Type B pancreatic cell (in vitro differentiated cells): ENCODE results near the gene MYH10. TPM values are rescaled to one million over a fixed set of nuclear protein-coding genes. Genes with fewer than 3 reads are reported as not detected.

Experiments used
- DNase-seq: peaks from one replicate; pipeline ENCODE4 v3.0.0; 2021; ENCODE audit warnings: mixed read lengths; ENCODE audit not compliant: unreplicated experiment; ENCODE audit errors: extremely low spot score
- H3K27ac Mint-ChIP-seq: 2 replicates; pipeline ENCODE4 v1.8.0; 2021; ENCODE audit warnings: mild to moderate bottlenecking, mixed read lengths
- H3K27me3 Mint-ChIP-seq: 2 replicates; pipeline ENCODE4 v1.8.0; 2021; ENCODE audit warnings: mixed read lengths
- H3K36me3 Mint-ChIP-seq: 2 replicates; pipeline ENCODE4 v1.8.0; 2021; ENCODE audit warnings: mixed read lengths
- H3K4me1 Mint-ChIP-seq: one replicate; pipeline ENCODE4 v1.8.0; 2021; ENCODE audit warnings: mixed read lengths; ENCODE audit not compliant: unreplicated experiment
- H3K4me3 Mint-ChIP-seq: 2 replicates; pipeline ENCODE4 v1.8.0; 2021; ENCODE audit warnings: mild to moderate bottlenecking, mixed read lengths
- H3K9me3 Mint-ChIP-seq: 2 replicates; pipeline ENCODE4 v1.8.0; 2021; ENCODE audit warnings: mixed read lengths
- total RNA-seq: library from RNA; stranded (reverse); gene quantifications from 2 replicates; pipeline ENCODE4 v1.2.1, GENCODE V29; 2021; ENCODE audit warnings: low replicate concordance
- TF ChIP-seq, protein P1 (sequence below): fragments of 200-600 bp; sonication (generic); conservative IDR thresholded peaks from 2 replicates; pipeline ENCODE4 v1.5.0; 2021; ENCODE audit warnings: antibody characterized with exemption, mild to moderate bottlenecking

The MYH10 gene
- total RNA-seq, 1 donor from 2014 or later, result 254 TPM

- Mint-ChIP-seq H3K4me1 (no peaks in the 10 kb centered on the region), H3K27me3 (peaks cover 5% of the 10 kb centered on the region), H3K27ac (no peak overlapping the region), H3K36me3 (no peaks in the 10 kb centered on the region), H3K4me3 (no peak overlapping the region), H3K9me3 (peaks cover 10% of the 10 kb centered on the region)
- TF ChIP-seq, protein P1, sequence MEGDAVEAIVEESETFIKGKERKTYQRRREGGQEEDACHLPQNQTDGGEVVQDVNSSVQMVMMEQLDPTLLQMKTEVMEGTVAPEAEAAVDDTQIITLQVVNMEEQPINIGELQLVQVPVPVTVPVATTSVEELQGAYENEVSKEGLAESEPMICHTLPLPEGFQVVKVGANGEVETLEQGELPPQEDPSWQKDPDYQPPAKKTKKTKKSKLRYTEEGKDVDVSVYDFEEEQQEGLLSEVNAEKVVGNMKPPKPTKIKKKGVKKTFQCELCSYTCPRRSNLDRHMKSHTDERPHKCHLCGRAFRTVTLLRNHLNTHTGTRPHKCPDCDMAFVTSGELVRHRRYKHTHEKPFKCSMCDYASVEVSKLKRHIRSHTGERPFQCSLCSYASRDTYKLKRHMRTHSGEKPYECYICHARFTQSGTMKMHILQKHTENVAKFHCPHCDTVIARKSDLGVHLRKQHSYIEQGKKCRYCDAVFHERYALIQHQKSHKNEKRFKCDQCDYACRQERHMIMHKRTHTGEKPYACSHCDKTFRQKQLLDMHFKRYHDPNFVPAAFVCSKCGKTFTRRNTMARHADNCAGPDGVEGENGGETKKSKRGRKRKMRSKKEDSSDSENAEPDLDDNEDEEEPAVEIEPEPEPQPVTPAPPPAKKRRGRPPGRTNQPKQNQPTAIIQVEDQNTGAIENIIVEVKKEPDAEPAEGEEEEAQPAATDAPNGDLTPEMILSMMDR, result no peak
- DNase-seq, result no peak
Measured at GRCh38 chr17:8656693-8657092, 26.2 kb upstream of the MYH10 start.

DNA sequence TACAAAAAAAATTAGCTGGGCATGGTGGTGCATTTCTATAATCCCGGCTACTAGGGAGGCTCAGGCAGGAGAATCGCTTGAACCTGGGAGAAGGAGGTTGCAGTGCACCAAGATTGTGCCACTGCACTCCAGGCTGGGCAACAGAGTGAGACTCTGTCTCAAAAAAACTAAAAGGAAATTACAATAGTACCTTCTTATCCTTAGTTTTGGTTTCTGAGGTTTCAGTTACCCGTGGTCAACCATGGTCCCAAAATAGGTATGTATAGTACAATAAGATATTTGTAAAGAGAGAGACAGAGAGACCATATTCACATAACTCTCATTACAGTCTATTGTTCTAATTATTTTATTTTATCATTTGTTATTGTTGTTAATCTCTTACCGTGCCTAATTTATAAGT, 24.3 kb upstream of the MYH10 start:
- Mint-ChIP-seq H3K27me3 (no peaks in the 10 kb centered on the region), H3K36me3 (no peaks in the 10 kb centered on the region), H3K4me1 (no peaks in the 10 kb centered on the region), H3K27ac (no peak overlapping the region), H3K4me3 (no peak overlapping the region), H3K9me3 (peaks cover 10% of the 10 kb centered on the region)
- DNase-seq, result no peak
- TF ChIP-seq, protein P1, result no peak

- TF ChIP-seq, protein P1, result no peak
- Mint-ChIP-seq H3K27me3 (no peaks in the 10 kb centered on the region), H3K27ac (no peak overlapping the region), H3K4me1 (no peaks in the 10 kb centered on the region), H3K4me3 (no peak overlapping the region), H3K9me3 (no peaks in the 10 kb centered on the region), H3K36me3 (no peaks in the 10 kb centered on the region)
- no peak for DNase-seq
Measured at GRCh38 chr17:8651013-8651412, 20.5 kb upstream of the MYH10 start.

DNA sequence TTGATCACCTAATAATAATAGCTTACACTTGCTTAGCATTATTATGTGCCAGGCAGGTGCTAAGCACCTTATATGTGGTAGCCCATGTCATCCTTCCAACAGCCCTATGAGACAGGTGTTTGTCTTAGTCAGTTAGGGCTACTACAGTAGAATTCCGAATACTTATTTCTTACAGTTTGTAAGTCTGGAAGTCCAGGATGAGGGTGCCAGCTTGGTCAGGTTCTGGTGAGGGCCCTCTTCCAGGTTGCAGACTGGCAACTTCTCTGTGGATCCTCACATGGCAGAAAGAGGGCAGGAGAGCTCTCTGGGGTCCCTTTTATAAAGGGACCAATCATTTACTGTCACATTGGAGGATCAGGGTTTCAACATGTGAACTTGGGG, 19.6 kb upstream of the MYH10 start:
- Mint-ChIP-seq H3K27ac (no peak overlapping the region), H3K27me3 (no peaks in the 10 kb centered on the region), H3K4me3 (no peak overlapping the region), H3K4me1 (no peaks in the 10 kb centered on the region), H3K36me3 (no peaks in the 10 kb centered on the region), H3K9me3 (no peaks in the 10 kb centered on the region)
- TF ChIP-seq, protein P1, result no peak
- DNase-seq, result no peak

- Mint-ChIP-seq H3K9me3 (no peaks in the 10 kb centered on the region), H3K27ac (no peak overlapping the region), H3K36me3 (no peaks in the 10 kb centered on the region)
Measured at GRCh38 chr17:8649157-8650118, 18.9 kb upstream of the MYH10 start.

More at GRCh38 chr17:8649157-8650118, 18.9 kb upstream of the MYH10 start:
- no peak overlapping the region for H3K4me3 Mint-ChIP-seq
- no peaks in the 10 kb centered on the region for H3K4me1 Mint-ChIP-seq
- TF ChIP-seq, protein P1, result no peak
- no peak for DNase-seq
- no peaks in the 10 kb centered on the region for H3K27me3 Mint-ChIP-seq
